GM18526 (cell line): Measurements from ENCODE around the gene PTPN18.

Experiments
- POLR2A ChIP-seq: IDR thresholded peaks from 3 replicates; pipeline ENCODE4 v1.6.1; 2011; ENCODE audit not compliant: insufficient read length; ENCODE audit errors: extremely low read depth

Gene PTPN18, protein sequence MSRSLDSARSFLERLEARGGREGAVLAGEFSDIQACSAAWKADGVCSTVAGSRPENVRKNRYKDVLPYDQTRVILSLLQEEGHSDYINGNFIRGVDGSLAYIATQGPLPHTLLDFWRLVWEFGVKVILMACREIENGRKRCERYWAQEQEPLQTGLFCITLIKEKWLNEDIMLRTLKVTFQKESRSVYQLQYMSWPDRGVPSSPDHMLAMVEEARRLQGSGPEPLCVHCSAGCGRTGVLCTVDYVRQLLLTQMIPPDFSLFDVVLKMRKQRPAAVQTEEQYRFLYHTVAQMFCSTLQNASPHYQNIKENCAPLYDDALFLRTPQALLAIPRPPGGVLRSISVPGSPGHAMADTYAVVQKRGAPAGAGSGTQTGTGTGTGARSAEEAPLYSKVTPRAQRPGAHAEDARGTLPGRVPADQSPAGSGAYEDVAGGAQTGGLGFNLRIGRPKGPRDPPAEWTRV

DNA sequence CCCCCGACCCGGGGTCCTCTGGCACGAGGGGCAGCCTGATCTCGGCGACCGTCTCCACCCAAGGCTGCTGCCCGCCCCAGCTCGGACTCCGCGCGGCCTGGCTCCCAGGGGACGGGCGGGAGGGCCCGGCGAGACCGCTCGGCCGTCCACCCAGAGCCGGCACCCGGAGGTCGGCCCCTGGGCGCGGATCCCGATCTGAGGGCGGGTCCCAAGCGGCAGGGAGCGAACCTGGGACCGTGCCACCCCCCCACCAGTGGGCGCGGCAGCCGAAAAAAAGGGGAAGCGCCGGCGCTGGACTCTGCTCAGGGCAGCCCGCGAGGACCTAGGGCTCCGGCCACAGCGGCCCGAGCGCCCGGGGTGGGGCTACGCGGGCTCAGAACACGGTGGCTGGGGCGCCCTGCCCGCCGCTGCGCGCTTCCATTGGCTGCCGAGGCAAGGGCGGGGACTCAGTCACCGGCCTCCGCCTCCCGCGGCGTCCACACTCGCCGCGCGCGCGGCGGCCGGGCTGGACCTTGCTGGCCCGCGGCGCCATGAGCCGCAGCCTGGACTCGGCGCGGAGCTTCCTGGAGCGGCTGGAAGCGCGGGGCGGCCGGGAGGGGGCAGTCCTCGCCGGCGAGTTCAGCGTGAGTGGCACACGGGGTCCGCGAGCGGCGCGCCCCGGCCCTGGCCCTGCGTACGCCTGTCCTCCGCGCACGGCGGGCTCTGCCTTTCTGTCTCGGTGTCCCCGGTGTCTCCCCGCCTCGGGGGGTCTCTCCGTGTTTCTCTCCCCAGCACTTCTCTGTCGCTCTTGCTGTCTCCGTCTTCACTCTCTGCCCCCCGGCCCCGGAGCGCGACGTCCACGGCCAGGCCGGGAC is at the start of gene PTPN18:
Gene PTPN18 (plus strand): TSS at position 479 of the 854 bp plus-strand sequence. CDS start 52 bp downstream, at position 531.
- TF ChIP-seq POLR2A: no peak

DNA sequence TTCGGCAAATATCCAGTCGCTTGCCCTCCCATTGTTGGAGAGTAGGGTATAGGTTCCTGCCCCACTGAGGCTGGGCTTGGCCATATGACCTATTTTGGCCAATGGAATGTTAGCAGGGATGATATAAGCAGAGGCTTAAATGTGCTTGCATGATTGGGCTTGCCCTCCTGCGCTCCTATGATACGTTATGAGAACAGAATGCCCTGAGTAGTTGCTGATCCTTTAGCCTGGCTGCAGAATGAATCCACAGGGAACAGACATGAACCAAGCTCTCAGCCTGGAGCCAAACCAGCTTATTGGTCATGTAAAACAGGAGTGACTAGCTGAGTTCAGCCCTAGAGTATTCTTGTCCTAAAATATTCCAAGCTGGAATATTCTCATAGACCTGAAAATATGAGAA is 48.0 kb upstream of the PTPN18 start:
- no peak for TF ChIP-seq POLR2A

DNA sequence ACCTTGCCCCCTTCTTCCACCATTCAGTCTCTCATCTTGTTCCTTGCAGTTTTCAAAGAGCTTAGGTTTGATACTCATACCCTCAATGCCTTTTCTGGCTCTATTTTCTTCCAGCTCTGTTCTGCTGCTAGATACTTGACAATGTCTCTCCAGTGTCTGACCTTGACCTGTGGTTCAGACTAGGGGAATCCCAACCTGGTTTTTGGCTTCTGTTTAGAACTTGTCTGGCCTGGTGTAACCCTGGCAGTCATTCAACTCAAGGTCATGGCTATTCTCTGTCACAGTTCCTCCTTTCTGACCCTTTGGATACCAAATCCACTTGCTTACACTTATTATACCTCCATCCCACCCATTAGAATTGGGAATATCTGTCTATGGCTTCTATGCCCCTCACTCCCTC is 45.0 kb upstream of the PTPN18 start:
- no peak for TF ChIP-seq POLR2A

DNA sequence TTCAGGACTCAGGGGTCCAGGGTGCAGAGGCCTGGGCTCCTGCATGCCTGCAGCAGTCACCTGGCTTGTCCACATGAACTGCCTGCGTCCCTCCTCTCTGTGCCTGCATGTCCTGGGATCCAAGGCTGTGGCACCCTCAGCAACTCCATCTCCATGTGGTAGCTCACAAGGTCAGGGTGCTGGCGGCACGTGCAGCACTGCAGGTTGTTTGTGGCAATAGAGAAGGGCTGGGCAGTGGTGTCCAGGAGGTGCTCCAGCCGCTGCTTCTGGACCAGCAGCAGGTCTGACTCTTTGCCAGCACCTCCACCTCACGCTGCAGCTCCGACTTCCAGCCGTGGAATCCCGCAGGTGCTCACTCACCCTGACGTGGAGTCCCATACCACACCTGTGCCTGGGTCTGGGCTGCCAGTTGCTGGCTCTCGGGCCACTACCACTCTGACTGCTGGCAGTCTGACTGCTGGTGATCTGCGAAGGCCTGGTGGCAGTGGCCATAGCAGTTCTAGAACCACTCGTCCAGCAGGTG is 42.0 kb upstream of the PTPN18 start:
- TF ChIP-seq POLR2A: no peak

DNA sequence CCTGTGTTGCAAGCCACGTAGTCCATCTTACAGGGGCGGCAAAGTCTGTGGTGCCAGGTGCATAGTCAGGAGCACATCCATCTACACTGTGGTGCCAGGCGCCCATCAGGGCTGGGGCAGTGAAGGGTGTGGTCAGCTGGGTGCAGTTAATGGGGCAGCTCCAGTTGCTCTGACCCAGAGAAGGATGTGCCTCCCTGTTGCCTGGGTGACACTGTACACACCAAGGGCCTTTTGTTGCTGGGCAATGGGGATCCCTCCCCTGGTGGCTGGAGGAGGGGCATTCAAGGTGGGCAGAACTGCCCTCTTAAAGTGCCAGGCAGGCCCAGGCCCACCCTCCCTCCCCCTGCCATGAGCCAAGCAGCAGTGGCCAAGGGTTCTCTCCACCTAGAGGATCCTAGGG is 41.5 kb upstream of the PTPN18 start:
- TF ChIP-seq POLR2A: no peak

DNA sequence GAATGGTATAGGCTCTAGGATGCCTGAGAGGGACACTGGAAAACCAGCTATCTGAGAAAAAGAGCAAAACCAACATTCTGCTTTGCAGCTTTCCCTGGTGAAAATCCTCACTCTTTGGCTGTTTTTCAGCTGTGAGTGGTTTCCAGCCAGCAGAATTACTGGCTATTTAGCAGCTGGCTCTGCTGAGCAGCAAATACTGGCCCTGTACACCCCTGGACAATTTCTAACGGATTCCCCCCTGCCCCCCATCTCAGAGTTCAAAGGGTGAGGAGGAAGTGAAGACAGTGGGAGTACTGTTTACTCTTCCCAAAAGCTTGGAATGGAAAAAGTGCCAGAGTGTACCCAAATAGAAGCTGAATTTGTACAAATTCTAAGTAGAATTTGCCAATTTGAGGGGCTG is 39.3 kb upstream of the PTPN18 start:
- TF ChIP-seq POLR2A: no peak

DNA sequence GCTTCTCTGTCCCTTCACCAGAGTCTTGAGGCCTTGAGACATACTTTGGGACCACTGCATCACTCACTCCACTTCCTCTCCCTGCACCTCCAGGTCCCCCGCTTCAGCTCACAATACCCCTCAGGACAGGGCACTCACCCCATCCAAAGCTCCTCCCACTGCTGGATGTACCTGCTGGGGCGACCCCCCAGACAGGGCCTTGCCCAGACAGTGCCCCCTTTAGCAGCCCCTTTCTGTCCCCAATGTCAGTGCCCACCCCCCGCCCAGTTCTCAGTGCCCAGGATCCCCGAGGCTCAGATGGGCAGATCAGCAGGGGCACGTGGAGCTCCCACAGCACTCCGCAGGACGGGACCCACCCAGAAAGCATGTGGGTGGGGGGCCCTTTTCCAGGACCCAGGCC is 37.0 kb upstream of the PTPN18 start:
- TF ChIP-seq POLR2A: no peak

DNA sequence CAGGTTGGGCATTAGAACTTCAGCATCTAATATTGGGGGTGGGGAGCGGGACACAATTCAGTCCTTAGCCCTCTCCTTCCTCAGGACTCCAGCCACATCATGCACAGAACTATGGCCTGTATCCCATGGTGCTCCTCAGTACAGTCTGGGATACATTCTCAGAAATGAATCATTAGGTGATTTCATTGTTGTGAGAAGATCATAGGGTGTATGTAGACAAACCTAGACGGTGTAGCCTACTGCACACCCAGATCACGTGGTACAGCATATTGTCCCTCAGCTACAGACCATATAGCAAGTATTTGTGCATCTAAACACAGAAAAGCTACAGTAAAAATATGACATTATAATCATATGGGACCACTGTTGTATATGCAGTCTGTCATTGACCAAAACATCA is 36.3 kb upstream of the PTPN18 start:
- TF ChIP-seq POLR2A: no peak

DNA sequence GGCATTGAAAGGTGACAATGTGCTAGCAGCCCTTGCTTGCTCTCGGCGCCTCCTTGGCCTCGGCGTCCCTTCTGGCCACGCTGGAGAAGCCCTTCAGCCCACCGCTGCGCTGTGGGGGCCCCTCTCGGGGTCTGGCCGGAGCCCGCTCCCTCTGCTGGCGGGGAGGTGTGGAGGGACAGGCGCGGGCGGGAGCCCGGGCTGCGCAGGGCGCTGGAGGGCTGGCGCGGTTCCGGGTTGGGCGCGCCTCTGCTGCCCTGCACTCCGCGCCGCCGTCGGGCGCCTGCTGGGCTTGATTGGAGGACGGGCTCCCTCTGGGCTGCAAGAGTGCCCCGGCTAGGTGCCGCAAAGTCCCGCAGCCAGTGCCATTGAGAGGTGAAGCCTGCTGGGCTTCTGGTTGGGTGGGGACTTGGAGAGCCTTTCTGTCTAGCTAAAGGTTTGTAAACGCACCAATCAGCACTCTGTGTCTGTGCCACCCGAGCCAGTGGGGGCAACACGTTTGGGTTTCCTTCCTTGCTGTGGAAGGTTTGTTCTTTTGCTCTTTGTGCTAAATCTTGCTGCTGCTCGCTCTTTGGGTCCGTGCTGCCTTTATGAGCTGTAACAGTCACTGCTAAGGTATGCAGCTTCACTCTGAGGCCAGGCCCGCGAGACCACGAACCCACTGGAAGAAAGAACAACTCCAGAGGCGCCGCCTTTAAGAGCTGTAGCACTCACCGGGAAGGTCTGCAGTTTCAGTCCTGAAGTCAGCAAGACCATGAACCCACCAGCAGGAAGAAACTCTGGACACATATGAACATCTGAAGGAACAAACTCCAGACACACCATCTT is 27.9 kb upstream of the PTPN18 start:
- no peak for TF ChIP-seq POLR2A

DNA sequence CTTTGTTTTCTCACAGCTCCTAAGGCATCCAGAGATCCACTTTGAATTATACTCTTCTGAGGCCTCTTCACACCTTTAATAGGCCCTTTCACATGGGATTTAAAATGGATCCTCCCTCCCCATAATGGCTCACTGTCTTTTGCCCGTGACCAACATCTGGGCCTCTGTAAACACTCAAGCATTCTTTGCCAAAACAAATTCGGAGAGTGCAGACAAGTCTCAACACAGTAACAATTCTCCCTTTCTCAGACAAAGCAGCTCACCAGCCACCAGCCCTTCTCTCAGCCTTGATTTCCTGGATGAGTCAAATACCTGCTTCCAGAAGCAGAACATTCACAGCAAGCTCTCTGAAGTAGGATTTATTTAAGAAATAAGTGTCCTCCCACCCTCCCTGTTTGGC is 27.1 kb upstream of the PTPN18 start:
- TF ChIP-seq POLR2A: no peak

DNA sequence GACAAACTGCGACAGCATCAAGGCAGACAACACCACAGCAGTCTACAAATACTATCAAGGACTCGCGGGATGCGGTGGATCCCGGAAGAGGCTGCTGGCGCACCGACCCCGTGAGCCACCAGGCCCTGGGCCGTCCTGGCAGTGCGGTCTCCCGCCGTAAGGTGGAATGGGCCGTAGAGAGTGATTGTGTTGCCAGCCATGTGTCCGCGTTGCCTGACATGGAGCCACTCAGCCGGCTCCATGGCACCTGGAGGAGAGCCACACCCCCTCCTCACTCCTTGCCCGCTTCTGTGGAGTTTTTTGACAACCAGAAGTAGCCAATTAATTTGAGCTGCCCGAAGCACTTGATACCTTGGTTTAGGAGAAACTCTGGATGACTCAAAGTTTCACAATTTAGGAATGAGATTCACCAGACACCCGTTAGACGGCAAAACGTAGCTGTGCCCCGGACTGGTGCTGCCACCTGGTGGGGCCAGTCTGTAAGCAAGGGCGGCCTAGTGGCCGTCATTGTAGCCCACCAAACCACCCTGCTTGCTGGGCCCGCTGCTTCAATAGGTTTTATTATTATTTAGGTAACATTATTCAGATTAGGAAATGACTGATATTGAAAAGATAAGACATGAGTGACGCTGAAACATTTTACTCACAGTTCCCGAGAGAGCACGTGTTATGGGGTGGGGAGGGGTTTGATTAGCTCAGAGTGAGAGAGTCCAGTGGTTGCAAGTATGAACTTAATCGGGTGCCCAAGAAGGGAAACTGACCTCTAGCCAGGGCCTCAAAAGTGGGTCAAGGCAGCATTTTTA is 23.4 kb upstream of the PTPN18 start:
- no peak for TF ChIP-seq POLR2A

DNA sequence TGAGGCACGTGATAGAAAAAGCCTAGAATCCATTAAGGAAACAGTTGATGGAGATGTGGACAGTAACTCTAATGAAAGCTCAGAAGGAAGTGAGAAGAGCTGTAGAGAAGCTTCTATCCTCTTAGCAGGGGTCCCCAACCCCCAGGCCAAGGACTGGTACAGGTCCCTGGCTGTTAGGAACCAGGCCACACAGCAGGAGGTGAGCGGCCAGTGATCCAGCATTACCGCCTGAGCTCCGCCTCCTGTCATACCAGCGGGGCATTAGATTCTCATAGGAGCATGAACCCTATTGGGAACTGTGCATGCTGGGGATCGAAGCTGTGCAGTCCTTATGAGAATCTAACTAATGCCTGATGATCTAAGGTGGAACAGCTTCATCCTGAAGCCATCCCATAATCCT is 21.8 kb upstream of the PTPN18 start:
- no peak for TF ChIP-seq POLR2A

DNA sequence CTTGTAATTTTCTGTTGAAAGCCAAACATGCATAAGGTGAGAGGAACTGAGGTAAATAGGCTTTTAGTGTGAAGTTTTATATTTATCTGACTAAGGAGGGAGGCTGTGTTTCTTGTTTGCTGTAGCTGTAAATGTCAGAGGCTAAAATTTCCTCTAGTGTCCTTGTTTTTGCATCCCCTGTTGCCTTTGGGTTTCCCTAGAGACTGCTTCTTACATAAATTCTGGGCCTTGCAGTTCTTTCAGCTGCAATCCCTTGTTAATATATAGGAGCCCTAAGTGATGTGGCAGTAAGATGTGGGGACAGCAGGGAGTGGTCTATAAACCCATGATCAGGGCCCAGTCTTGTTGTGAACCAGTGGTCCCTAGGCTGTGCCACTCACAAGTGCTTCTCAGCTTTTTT is 20.6 kb upstream of the PTPN18 start:
- no peak for TF ChIP-seq POLR2A

DNA sequence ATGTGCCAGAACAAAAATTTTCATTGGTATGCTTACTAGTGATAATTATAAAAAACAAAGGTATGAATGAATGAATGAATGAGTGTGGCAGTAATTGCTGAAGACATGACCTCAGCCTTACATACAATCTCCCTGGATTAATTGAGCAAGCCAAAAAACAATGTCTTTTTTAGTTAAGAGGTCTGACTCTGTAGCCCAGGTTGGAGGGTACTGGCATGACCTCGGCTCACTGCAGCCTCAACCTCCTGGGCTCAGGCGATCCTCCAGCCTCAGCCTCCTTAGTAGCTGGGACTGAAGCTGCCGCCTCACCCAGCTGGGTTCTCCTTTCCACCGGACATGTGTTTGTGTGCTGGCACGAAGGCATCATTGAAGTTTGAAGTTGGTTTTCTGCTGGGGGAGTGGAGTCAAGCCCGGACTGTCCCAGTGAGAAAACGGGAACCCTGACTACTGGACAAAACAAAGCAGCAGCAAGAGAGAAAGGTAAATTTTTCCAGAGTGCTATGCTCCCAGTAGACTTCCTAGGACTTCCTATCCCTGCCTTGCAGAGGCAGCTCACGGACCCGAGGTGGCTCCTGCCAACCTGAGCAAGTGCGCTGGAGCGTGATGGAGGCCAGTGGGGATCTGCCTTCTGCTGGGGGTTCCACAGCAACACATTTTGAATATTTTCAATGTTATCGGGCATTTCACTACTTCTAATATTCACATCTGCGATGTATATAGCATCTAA is 19.5 kb upstream of the PTPN18 start:
- no peak for TF ChIP-seq POLR2A
